K562 (cell line): ENCODE results near the gene PARP15. TPM values are rescaled to one million over a fixed set of nuclear protein-coding genes. Genes with fewer than 3 reads are reported as not detected.

Experiments used
- ATAC-seq: fragments of 200-7000 bp; cut with Tn5 transposase; 3 replicates; pipeline ENCODE4 v1.9.1; 2020; ENCODE audit warnings: moderate library complexity
- BruUV-seq: library from RNA; stranded (reverse); fragments of 400-500 nt; replicated peaks from 2 replicates; lab custom pipeline; 2021; lab: Mats Ljungman, UMichigan
- CTCF ChIA-PET: fragments of 300-600 bp; formaldehyde crosslinking; extraction: SDS; loops from one replicate; lab custom pipeline; 2021; ENCODE audit warnings: low intra/inter-chr PET ratio; lab: Yijun Ruan, JAX
- POLR2A ChIA-PET: fragments of 300-600, 350-650 bp; sonication (Branson Sonifier 250); formaldehyde crosslinking; extraction: SDS; loops from one replicate; lab custom pipeline; 2021; ENCODE audit warnings: antibody characterized with exemption, inconsistent platforms; lab: Yijun Ruan, JAX
- DNase-seq, 4 experiments: peaks; one replicate each; pipeline versions ENCODE4 v3.0.0 to v3.0.0-alpha.2; 2011 to 2018; ENCODE audit warnings: low spot score in 3 of 4, mixed read lengths in 3 of 4; ENCODE audit errors: extremely low read depth in 1 of 4
- FAIRE-seq: peaks from 2 replicates; lab custom pipeline; 2011; peaks lifted over from hg19 to GRCh38; lab: Jason Lieb, UNC
- H2AFZ ChIP-seq: 2 replicates; pipeline ENCODE4 v1.6.0; 2011; ENCODE audit warnings: low read depth, low read length, control low read depth, inconsistent platforms
- H3K27ac ChIP-seq: fragments of 200-600 bp; 3 replicates; pipeline ENCODE4 v1.8.0; 2011; ENCODE audit warnings: low read depth, mild to moderate bottlenecking, control low read depth, inconsistent platforms, low read length, moderate library complexity, mixed read lengths; ENCODE audit errors: extremely low read depth
- H3K27me3 ChIP-seq, 2 experiments: fragments of 300-600 bp in 1 of 2; 2 replicates in 1 of 2; 3 replicates in 1 of 2; pipeline versions ENCODE4 v1.6.0 to v1.8.0; 2011; ENCODE audit warnings: inconsistent platforms in 2 of 2, low read length in 2 of 2, mild to moderate bottlenecking in 1 of 2, mixed read lengths in 1 of 2, moderate library complexity in 1 of 2; ENCODE audit not compliant: control insufficient read depth in 2 of 2, insufficient read depth in 2 of 2
- H3K36me3 ChIP-seq: fragments of 300-600 bp; 3 replicates; pipeline ENCODE4 v1.8.0; 2011; ENCODE audit warnings: mild to moderate bottlenecking, low read length, inconsistent platforms; ENCODE audit not compliant: control insufficient read depth, insufficient read depth
- H3K4me1 ChIP-seq, 2 experiments: fragments of 200-600 bp in 1 of 2; replicated peaks in 1 of 2; 2 replicates in 1 of 2; 3 replicates in 1 of 2; pipeline versions ENCODE4 v1.5.1 to v1.8.0; 2011; ENCODE audit warnings: inconsistent platforms in 2 of 2, low read length in 2 of 2, mild to moderate bottlenecking in 1 of 2, mixed read lengths in 1 of 2, moderate library complexity in 1 of 2; ENCODE audit not compliant: control insufficient read depth in 2 of 2, insufficient read depth in 2 of 2
- H3K4me2 ChIP-seq: 2 replicates; pipeline ENCODE4 v1.6.1; 2011; ENCODE audit warnings: low read length, control low read depth, inconsistent platforms, mixed read lengths; ENCODE audit not compliant: insufficient read depth
- H3K4me3 ChIP-seq: fragments of 200-600 bp; sonication (generic), shearing (Covaris generic); 2 replicates; pipeline ENCODE4 v1.5.1; 2016; ENCODE audit warnings: control low read depth, inconsistent platforms
- H3K79me2 ChIP-seq: fragments of 200-600 bp; 3 replicates; pipeline ENCODE4 v1.8.0; 2011; ENCODE audit warnings: low read length, inconsistent platforms; ENCODE audit not compliant: control insufficient read depth, insufficient read depth
- H3K9ac ChIP-seq, 2 experiments: 2 replicates each; pipeline versions ENCODE4 v1.6.0 to v1.6.1; 2011; ENCODE audit warnings: low read depth in 2 of 2, low read length in 2 of 2, control low read depth in 1 of 2, inconsistent platforms in 1 of 2, mild to moderate bottlenecking in 1 of 2, mixed read lengths in 1 of 2; ENCODE audit not compliant: insufficient read depth in 1 of 2
- H3K9me1 ChIP-seq: one replicate; pipeline ENCODE4 v1.6.0; 2011; ENCODE audit warnings: inconsistent platforms, mild to moderate bottlenecking, low read length, moderate library complexity; ENCODE audit not compliant: control insufficient read depth, insufficient read depth
- H3K9me3 ChIP-seq: replicated peaks from 2 replicates; pipeline ENCODE4 v1.5.1; 2011; ENCODE audit warnings: low read depth, low read length, inconsistent platforms; ENCODE audit not compliant: control insufficient read depth, insufficient read depth
- H4K20me1 ChIP-seq: replicated peaks from 2 replicates; pipeline ENCODE4 v1.6.1; 2011; ENCODE audit warnings: low read length, inconsistent platforms, mixed read lengths; ENCODE audit not compliant: control insufficient read depth, insufficient read depth
- GTF2A2 ChIP-seq: IDR thresholded peaks from 2 replicates; pipeline ENCODE4 v1.6.1; 2016; ENCODE audit warnings: mild to moderate bottlenecking, missing genetic modification characterization, missing compliant biosample characterization
- MECOM ChIP-seq: fragments of 250-450 bp; sonication (Bioruptor Pico); IDR thresholded peaks from 2 replicates; pipeline ENCODE4 v1.8.0; 2022; ENCODE audit warnings: inconsistent platforms
- PHF21A ChIP-seq: fragments of 450-650 bp; IDR thresholded peaks from 2 replicates; pipeline ENCODE4 v1.6.1; 2017; ENCODE audit warnings: low read depth, borderline replicate concordance
- SMARCB1 ChIP-seq: IDR thresholded peaks from 2 replicates; pipeline ENCODE4 v1.6.1; 2011; ENCODE audit warnings: improper control_type of control experiment, low read depth; ENCODE audit not compliant: insufficient read length
- in situ Hi-C: fragments of 300-500 bp; cut with MboI; formaldehyde crosslinking; loops from 4 replicates; pipeline ENCODE4 v1.15.0; 2018; ENCODE audit warnings: inconsistent platforms, mixed read lengths
- intact Hi-C: fragments of 100-400 bp; cut with micrococcal nuclease; formaldehyde crosslinking; loops from 2 replicates; pipeline ENCODE4 v1.14.2; 2022
- polyA plus RNA-seq, 8 experiments: library from polyadenylated mRNA; depleted of rRNA in 4 of 8; stranded (reverse) in 5 of 8; unstranded in 3 of 8; fragments of >200 nt; fragmentation: Nextera tagmentation in 2 of 8; fragmentation: Illumina TruSeq in 1 of 8; extraction: Ambion mirVana in 2 of 8; extraction: Trizol in 1 of 8; gene quantifications; 2 replicates each; pipeline versions ENCODE4 v1.2.1 to v1.2.3, GENCODE V29; 2011 to 2014; ENCODE audit warnings: inconsistent platforms in 1 of 8, missing spikeins in 1 of 8
- total RNA-seq, 7 experiments: library from RNA; depleted of rRNA in 6 of 7; stranded (reverse); fragments of >200 nt in 6 of 7; fragmentation: Illumina TruSeq in 2 of 7; extraction: Trizol in 2 of 7; gene quantifications; 2 replicates each; pipeline versions ENCODE4 v1.2.1 to v1.2.3, GENCODE V29; 2011 to 2021; ENCODE audit warnings: low replicate concordance in 1 of 7
- TF ChIP-seq, protein P1 (sequence below): fragments of 450-650 bp; IDR thresholded peaks from 2 replicates; pipeline ENCODE4 v1.6.1; 2014; ENCODE audit warnings: low read depth, mild to moderate bottlenecking, moderate library complexity, borderline replicate concordance
- TF ChIP-seq, protein P2 (sequence below): IDR thresholded peaks from 3 replicates; pipeline ENCODE4 v1.6.1; 2011; ENCODE audit warnings: borderline replicate concordance, mild to moderate bottlenecking; ENCODE audit not compliant: insufficient read length, insufficient read depth

Gene PARP15
- total and polyA plus RNA-seq, 9 of the 15 experiments (the other 6 are each of a cell fraction or from before 2014, with no cell fraction given) = 0.05 to 0.40 (median 0.13) TPM

DNA sequence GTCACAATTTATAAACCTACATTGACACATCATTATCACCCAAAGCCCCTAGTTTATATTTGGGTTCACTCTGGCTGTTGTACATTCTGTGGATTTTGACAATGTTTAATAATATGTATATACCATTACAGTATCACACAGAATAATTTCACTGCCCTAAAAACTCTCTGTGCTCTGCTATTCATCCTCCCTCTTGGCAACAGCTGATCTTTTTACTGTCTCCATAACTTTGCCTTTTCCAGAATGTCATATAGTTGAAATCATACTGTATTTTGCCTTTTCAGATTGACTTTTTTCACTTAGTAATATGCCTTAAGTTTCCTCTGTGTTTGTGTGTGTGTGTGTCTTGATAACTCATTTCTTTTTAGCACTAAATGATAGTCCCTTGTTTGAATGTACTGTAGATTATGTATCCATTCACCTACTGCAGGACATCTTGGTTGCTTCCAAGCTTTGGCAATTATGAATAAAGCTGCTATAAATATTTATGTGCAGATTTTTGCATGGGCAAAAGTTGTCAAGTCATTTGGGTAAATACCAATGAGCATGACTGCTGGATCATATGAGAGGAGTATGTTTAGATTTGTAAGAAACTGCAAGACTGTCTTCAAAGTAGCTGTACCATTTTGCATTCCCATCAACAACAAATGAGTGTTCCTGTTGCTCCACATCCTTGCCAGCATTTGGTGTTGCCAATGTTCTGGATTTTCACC lies 9.5 kb downstream of the PARP15 start:
- H3K9ac ChIP-seq = no peak overlapping the region
- H3K79me2 ChIP-seq = no peaks in the 10 kb centered on the region
- DNase-seq (no peak), FAIRE-seq (no peak), ATAC-seq (no peak)
- in situ Hi-C loops (no loop called here), intact Hi-C loops (no loop called here)
- H3K9me3 ChIP-seq = 0 out of 2 replicates have a peak, but pooled peaks cover 5% of the 10 kb centered on the region
- no peaks in the 10 kb centered on the region for H4K20me1 ChIP-seq
- no peaks in the 10 kb centered on the region for H3K27me3 ChIP-seq
- no peaks in the 10 kb centered on the region for H3K9me1 ChIP-seq
- ChIA-PET POLR2A (no interaction called here), CTCF (no interaction called here)
- H3K4me2 ChIP-seq = no peak overlapping the region
- no peaks in the 10 kb centered on the region for H3K4me1 ChIP-seq
- H3K27ac ChIP-seq = no peak overlapping the region
- H3K4me3 ChIP-seq = no peak overlapping the region
- TF ChIP-seq GTF2A2 (tag) (no peak), SMARCB1 (no peak), MECOM (no peak), PHF21A (no peak)
- TF ChIP-seq, protein P1, sequence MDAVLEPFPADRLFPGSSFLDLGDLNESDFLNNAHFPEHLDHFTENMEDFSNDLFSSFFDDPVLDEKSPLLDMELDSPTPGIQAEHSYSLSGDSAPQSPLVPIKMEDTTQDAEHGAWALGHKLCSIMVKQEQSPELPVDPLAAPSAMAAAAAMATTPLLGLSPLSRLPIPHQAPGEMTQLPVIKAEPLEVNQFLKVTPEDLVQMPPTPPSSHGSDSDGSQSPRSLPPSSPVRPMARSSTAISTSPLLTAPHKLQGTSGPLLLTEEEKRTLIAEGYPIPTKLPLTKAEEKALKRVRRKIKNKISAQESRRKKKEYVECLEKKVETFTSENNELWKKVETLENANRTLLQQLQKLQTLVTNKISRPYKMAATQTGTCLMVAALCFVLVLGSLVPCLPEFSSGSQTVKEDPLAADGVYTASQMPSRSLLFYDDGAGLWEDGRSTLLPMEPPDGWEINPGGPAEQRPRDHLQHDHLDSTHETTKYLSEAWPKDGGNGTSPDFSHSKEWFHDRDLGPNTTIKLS = no peak
- TF ChIP-seq, protein P2, sequence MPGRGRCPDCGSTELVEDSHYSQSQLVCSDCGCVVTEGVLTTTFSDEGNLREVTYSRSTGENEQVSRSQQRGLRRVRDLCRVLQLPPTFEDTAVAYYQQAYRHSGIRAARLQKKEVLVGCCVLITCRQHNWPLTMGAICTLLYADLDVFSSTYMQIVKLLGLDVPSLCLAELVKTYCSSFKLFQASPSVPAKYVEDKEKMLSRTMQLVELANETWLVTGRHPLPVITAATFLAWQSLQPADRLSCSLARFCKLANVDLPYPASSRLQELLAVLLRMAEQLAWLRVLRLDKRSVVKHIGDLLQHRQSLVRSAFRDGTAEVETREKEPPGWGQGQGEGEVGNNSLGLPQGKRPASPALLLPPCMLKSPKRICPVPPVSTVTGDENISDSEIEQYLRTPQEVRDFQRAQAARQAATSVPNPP = no peak
- H3K36me3 ChIP-seq = no peaks in the 10 kb centered on the region
- no peak overlapping the region for H2AFZ ChIP-seq
- BruUV-seq = no TSS peak
